ENCODE results near the gene CD38.

The CD38 gene

DNA sequence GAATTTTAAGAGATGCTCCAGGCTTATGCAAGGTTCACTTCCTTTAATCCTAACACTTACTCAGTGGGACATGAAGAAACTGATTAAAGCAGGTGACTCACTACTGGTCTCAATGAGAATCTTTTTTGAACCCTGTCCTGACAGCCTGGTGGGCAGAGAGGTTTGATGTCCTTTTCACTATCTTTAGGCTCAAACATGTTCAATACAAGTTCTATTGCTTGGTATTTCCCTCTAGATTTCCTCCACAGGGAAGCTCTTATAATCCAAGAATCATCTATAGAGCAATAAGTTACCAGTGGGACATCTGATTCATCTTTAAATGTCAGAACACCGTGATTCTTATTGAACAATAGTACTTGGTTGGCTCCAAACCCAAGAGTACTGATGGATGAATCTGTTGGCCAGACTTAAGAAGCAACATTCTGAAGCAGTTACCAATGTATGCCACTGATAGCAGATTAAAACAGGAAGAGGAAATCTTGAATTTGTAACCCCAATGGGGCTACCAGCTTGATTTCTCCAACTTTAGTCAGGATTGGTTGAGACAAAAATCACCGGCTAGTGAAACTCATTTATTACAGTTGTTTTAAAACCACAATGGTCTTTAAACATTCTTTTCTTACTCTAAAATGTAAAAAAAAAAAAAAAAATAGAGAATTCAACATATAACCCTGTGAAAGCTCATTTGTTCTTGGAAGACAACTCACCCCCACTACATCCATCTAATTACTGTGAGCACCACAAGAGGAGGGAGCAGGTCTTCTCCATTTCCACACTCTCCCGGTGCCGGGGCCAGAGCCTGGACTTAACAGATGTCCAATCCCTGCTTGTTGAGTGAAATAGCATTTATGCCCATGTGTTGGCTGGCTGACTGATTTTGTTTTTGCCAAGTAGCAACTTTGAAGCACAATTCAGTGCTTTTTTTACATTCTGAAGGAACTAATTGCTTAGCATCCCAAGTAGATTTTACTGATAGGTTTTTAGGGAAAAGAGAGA is 117.1 kb downstream of the CD38 start:
- TF ChIP-seq, protein P1, sequence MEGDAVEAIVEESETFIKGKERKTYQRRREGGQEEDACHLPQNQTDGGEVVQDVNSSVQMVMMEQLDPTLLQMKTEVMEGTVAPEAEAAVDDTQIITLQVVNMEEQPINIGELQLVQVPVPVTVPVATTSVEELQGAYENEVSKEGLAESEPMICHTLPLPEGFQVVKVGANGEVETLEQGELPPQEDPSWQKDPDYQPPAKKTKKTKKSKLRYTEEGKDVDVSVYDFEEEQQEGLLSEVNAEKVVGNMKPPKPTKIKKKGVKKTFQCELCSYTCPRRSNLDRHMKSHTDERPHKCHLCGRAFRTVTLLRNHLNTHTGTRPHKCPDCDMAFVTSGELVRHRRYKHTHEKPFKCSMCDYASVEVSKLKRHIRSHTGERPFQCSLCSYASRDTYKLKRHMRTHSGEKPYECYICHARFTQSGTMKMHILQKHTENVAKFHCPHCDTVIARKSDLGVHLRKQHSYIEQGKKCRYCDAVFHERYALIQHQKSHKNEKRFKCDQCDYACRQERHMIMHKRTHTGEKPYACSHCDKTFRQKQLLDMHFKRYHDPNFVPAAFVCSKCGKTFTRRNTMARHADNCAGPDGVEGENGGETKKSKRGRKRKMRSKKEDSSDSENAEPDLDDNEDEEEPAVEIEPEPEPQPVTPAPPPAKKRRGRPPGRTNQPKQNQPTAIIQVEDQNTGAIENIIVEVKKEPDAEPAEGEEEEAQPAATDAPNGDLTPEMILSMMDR (conservative IDR thresholded peaks at IDR 0.05), result no peak
- no peak overlapping the region for H3K27ac ChIP-seq

DNA sequence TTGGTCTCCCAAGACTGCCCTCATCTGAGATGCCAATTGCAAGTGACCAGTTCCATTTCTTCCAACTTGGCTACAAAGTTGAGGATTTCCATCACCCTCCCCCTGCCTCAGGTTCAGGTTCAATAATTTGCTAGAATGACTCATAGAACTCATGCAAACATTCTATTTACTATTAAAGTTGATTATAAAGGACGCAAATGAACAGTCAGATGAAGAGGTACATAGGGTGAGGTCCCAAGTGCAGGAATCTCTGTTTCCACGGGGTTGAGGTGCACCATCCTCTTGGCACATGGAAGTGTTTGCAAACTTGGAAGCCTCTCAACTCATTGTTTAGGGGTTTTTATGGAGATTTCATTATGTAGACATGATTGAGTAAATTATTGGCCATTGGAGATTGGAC is 119.4 kb downstream of the CD38 start:
- TF ChIP-seq, protein P1 (conservative IDR thresholded peaks at IDR 0.05), result no peak
- H3K27ac ChIP-seq, result no peak overlapping the region

DNA sequence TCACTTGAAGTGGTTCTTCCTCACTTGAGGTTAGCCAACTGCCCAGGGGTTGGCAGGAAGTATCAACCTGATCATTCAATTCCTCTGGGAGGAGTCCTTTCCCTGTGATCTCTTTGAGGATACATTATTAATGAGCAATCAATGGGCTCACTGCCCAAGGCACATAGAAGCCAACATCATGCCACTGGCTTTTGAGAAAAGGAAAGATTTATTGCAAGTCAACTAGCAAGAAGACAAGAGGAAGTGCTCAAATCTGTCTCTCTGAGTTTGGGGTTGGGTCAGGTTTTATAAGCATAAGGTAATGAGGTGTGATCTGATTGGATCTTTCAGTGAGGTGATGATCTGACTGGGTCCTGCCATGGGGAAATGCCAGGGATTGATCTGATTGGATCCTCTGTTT is 120.8 kb downstream of the CD38 start:
- H3K27ac ChIP-seq, result no peak overlapping the region
- TF ChIP-seq, protein P1 (conservative IDR thresholded peaks at IDR 0.05), result no peak

DNA sequence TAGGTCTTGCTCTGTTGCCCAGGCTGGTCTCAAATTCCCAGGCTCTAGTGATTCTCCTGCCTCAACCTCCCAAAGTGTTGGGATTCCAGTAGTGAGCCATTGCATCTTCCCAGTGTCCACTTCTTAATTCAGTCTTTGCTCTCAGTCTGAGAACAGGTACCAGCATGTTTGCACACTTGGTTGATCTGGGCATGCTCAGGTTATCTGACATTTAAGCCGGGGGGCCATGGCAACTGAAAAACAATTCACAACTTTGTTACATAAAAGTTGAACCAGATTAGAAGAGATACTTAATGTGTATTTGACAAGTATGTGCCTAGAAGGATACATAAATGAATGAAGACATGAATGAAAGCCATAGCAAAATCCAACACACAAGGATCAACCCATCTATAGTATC is 121.4 kb downstream of the CD38 start:
- TF ChIP-seq, protein P1 (conservative IDR thresholded peaks at IDR 0.05), result no peak
- H3K27ac ChIP-seq, result no peak overlapping the region

DNA sequence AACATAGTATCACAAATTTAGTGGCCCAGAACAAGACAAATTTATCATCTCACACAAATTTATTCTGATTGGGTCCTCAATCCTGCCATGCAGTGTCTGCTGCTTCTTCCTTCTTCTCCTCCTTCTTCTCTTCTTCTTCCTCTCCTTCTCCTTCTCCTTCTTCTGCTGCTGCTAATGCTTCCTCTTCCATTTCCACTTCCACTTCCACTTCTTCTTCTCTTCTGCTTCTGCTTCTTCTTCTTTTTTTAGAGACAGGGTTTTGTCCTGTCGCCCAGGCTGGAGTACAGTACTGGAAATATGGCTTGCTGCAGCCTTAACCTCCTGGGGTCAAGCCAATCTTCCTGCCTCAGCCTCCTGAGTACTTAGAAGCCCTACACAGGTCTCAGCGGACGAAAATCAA is 122.9 kb downstream of the CD38 start:
- TF ChIP-seq, protein P1 (conservative IDR thresholded peaks at IDR 0.05), result no peak
- no peak overlapping the region for H3K27ac ChIP-seq

DNA sequence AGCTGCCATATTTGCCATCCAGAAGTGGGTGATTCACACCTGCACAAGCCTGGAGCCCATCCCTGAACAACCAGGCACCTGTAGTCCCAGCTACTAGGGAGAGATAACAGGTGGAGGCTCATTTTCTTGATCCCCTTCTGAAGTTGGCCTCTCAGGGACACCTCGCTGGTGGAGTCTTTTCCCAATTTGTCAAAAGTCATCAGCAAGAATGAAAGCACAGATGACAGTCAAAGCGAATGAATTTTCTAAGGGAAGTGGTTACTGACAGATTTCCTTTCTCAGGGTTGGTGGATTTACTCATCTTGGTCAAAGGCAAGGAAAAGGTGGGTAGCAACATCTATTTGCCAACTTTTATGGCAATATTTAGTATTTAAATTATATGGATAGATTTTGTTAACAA is 123.9 kb downstream of the CD38 start:
- H3K27ac ChIP-seq, result no peak overlapping the region
- TF ChIP-seq, protein P1 (conservative IDR thresholded peaks at IDR 0.05), result no peak

DNA sequence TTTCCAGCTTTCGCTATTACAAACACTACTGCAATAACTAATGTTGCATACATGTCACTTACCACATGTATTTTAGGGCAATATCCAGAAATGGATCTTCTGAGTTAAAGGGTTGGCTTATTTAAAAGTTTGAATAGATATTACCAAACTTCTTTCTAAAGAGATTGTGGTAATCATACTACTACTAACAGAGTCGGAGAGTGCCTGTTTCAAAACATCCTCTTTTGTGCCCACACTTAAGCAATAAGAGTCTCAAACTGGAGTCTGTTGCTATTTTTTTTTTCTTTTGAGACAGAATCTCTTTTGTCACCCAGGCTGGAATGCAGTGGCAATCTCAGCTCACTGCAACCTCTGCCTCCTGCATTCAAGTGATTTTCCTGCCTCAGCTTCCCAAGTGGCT is 124.6 kb downstream of the CD38 start:
- TF ChIP-seq, protein P1 (conservative IDR thresholded peaks at IDR 0.05), result no peak
- no peak overlapping the region for H3K27ac ChIP-seq
